H9 (cell line): ENCODE data around the gene MALT1. TPM values are rescaled to one million over a fixed set of nuclear protein-coding genes. Genes with fewer than 3 reads are reported as not detected.

ENCODE experiments used
- DNase-seq: peaks from one replicate; pipeline ENCODE4 v3.0.0-alpha.2; 2017
- H2AFZ ChIP-seq: one replicate; pipeline ENCODE4 v1.6.1; 2013; ENCODE audit warnings: mild to moderate bottlenecking, low read length, control low read depth, moderate library complexity
- H2AK5ac ChIP-seq: 2 replicates; pipeline ENCODE4 v1.6.1; 2013; ENCODE audit warnings: low read length, control low read depth, mixed read lengths; ENCODE audit not compliant: insufficient read length
- H2BK120ac ChIP-seq: one replicate; pipeline ENCODE4 v1.6.1; 2013; ENCODE audit warnings: low read depth, mild to moderate bottlenecking, low read length, control low read depth, inconsistent platforms; ENCODE audit not compliant: poor library complexity, severe bottlenecking
- H2BK12ac ChIP-seq: 2 replicates; pipeline ENCODE4 v1.6.1; 2013; ENCODE audit warnings: low read length, control low read depth, mixed read lengths, low read depth; ENCODE audit not compliant: insufficient read length
- H2BK15ac ChIP-seq: 2 replicates; pipeline ENCODE4 v1.6.1; 2013; ENCODE audit warnings: low read depth, low read length, control low read depth
- H2BK20ac ChIP-seq: one replicate; pipeline ENCODE4 v1.6.1; 2013; ENCODE audit warnings: low read depth, mild to moderate bottlenecking, low read length, control low read depth, inconsistent platforms; ENCODE audit not compliant: poor library complexity, severe bottlenecking
- H2BK5ac ChIP-seq: 2 replicates; pipeline ENCODE4 v1.6.1; 2013; ENCODE audit warnings: low read length, control low read depth, mixed read lengths; ENCODE audit not compliant: insufficient read length
- H3K14ac ChIP-seq: 2 replicates; pipeline ENCODE4 v1.6.1; 2013; ENCODE audit warnings: low read length, control low read depth; ENCODE audit not compliant: insufficient read depth
- H3K18ac ChIP-seq: 2 replicates; pipeline ENCODE4 v1.6.1; 2013; ENCODE audit warnings: low read depth, mild to moderate bottlenecking, mixed read lengths, low read length, control low read depth; ENCODE audit not compliant: insufficient read length
- H3K23ac ChIP-seq: 2 replicates; pipeline ENCODE4 v1.6.1; 2013; ENCODE audit warnings: low read length, control low read depth, mixed read lengths, low read depth; ENCODE audit not compliant: insufficient read length
- H3K23me2 ChIP-seq: 2 replicates; pipeline ENCODE4 v1.6.1; 2013; ENCODE audit warnings: low read depth, mild to moderate bottlenecking, mixed read lengths, low read length, control low read depth; ENCODE audit not compliant: insufficient read length, poor library complexity, severe bottlenecking
- H3K27ac ChIP-seq: 2 replicates; pipeline ENCODE4 v1.5.1; 2013; ENCODE audit warnings: low read length, control low read depth, mixed read lengths, low read depth; ENCODE audit not compliant: insufficient read length
- H3K27me3 ChIP-seq: 2 replicates; pipeline ENCODE4 v1.6.1; 2013; ENCODE audit warnings: low read length, control low read depth, inconsistent platforms; ENCODE audit not compliant: insufficient read depth
- H3K4ac ChIP-seq: 2 replicates; pipeline ENCODE4 v1.6.1; 2013; ENCODE audit warnings: low read depth, mild to moderate bottlenecking, control low read depth, inconsistent platforms, low read length, moderate library complexity
- H3K4me1 ChIP-seq: 2 replicates; pipeline ENCODE4 v1.6.1; 2013; ENCODE audit warnings: low read length, control low read depth, inconsistent platforms; ENCODE audit not compliant: insufficient read depth
- H3K4me2 ChIP-seq: 2 replicates; pipeline ENCODE4 v1.6.1; 2013; ENCODE audit warnings: low read length, control low read depth, mixed read lengths; ENCODE audit not compliant: insufficient read length, insufficient read depth
- H3K56ac ChIP-seq: 2 replicates; pipeline ENCODE4 v1.6.1; 2013; ENCODE audit warnings: low read depth, mild to moderate bottlenecking, mixed read lengths, low read length, control low read depth; ENCODE audit not compliant: insufficient read length
- H3K79me1 ChIP-seq: 2 replicates; pipeline ENCODE4 v1.6.1; 2013; ENCODE audit warnings: low read depth, mild to moderate bottlenecking, moderate library complexity, low read length, control low read depth, inconsistent platforms; ENCODE audit not compliant: insufficient read depth, poor library complexity, severe bottlenecking
- H3K79me2 ChIP-seq: 2 replicates; pipeline ENCODE4 v1.6.1; 2013; ENCODE audit warnings: low read length, control low read depth, inconsistent platforms; ENCODE audit not compliant: insufficient read depth
- H3K9ac ChIP-seq: 2 replicates; pipeline ENCODE4 v1.6.1; 2013; ENCODE audit warnings: low read length, control low read depth, mixed read lengths; ENCODE audit not compliant: insufficient read length; ENCODE audit errors: extremely low read depth
- H3K9me3 ChIP-seq: one replicate; pipeline ENCODE4 v1.6.1; 2013; ENCODE audit warnings: low read depth, low read length, inconsistent platforms; ENCODE audit not compliant: control insufficient read depth
- H3T11ph ChIP-seq: one replicate; pipeline ENCODE4 v1.6.1; 2013; ENCODE audit warnings: mild to moderate bottlenecking, low read length, control low read depth, inconsistent platforms
- H4K20me1 ChIP-seq: one replicate; pipeline ENCODE4 v1.6.1; 2013; ENCODE audit not compliant: control insufficient read depth, insufficient read length, insufficient read depth
- H4K5ac ChIP-seq: 2 replicates; pipeline ENCODE4 v1.6.1; 2013; ENCODE audit warnings: low read depth, mild to moderate bottlenecking, mixed read lengths, low read length, control low read depth; ENCODE audit not compliant: insufficient read length
- H4K8ac ChIP-seq: replicated peaks from 2 replicates; pipeline ENCODE4 v1.6.1; 2013; ENCODE audit warnings: low read length, control low read depth, mixed read lengths, low read depth; ENCODE audit not compliant: insufficient read length
- H4K91ac ChIP-seq: 2 replicates; pipeline ENCODE4 v1.6.1; 2013; ENCODE audit warnings: low read depth, mild to moderate bottlenecking, moderate library complexity, mixed read lengths, low read length, control low read depth; ENCODE audit not compliant: insufficient read length
- H3K27ac Mint-ChIP-seq, 3 experiments: 2 replicates in 2 of 3; 3 replicates in 1 of 3; pipeline ENCODE4 v1.8.0; 2020 to 2021; ENCODE audit warnings: mixed read lengths in 3 of 3, mild to moderate bottlenecking in 1 of 3, moderate library complexity in 1 of 3
- H3K27me3 Mint-ChIP-seq: 2 replicates; pipeline ENCODE4 v1.8.0; 2021; ENCODE audit warnings: low read depth, mild to moderate bottlenecking, moderate library complexity, mixed read lengths
- H3K36me3 Mint-ChIP-seq, 3 experiments: 2 replicates in 2 of 3; 3 replicates in 1 of 3; pipeline ENCODE4 v1.8.0; 2020 to 2021; ENCODE audit warnings: low read depth in 3 of 3, mixed read lengths in 3 of 3; ENCODE audit not compliant: insufficient read depth in 1 of 3
- H3K4me1 Mint-ChIP-seq, 2 experiments: 2 replicates each; pipeline ENCODE4 v1.8.0; 2020; ENCODE audit warnings: mixed read lengths in 2 of 2
- H3K4me3 Mint-ChIP-seq, 2 experiments: 2 replicates in 1 of 2; 3 replicates in 1 of 2; pipeline ENCODE4 v1.8.0; 2020 to 2021; ENCODE audit warnings: mild to moderate bottlenecking in 2 of 2, mixed read lengths in 2 of 2, moderate library complexity in 1 of 2
- H3K9me3 Mint-ChIP-seq, 2 experiments: 2 replicates in 1 of 2; 3 replicates in 1 of 2; pipeline ENCODE4 v1.8.0; 2020; ENCODE audit warnings: mild to moderate bottlenecking in 2 of 2, mixed read lengths in 2 of 2, moderate library complexity in 1 of 2
- CTCF ChIP-seq: fragments of 200-600 bp; sonication (generic); conservative IDR thresholded peaks from 3 replicates; pipeline ENCODE4 v1.8.0; 2021; ENCODE audit warnings: antibody characterized with exemption, mild to moderate bottlenecking
- WGBS: extraction: QIAGEN DNeasy Blood & Tissue Kit; methylation state at CpG from one replicate; pipeline ENCODE4 v1.1.7; 2013; ENCODE audit warnings: missing lambda C conversion rate, low lambda C conversion rate, mixed read lengths; ENCODE audit not compliant: insufficient read length; ENCODE audit errors: extremely low coverage; 5-methylcytosine and 5-hydroxymethylcytosine counted together
- total RNA-seq: library from RNA; stranded (reverse); gene quantifications from 2 replicates; pipeline ENCODE4 v1.2.1, GENCODE V29; 2021

The MALT1 gene
- total RNA-seq, 1 experiment from 2014 or later, result 18.1 TPM

DNA sequence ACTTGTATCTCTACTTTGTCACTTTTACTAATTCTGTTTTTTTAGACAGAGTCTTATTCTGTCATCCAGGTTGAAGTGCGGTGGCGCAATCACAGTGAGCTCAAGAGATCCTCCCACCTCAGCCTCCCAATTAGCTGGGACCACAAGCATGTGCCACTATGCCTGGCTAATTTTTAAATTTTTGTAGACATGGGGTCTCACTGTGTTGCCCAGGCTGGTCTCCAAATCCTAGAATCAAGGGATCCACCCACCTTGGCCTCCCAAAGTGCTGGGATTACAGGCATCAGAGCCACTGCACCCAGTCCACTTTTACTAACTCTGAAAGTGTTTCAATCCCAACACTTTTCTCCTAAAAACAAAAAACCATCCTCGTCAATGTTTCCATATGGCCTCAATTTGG, 94.9 kb downstream of the MALT1 start:
- H2BK12ac ChIP-seq, result no peak overlapping the region
- H4K8ac ChIP-seq, result no peak overlapping the region
- H2BK20ac ChIP-seq, result no peak overlapping the region
- no peak overlapping the region for H3K9ac ChIP-seq
- H3K4me2 ChIP-seq, result no peak overlapping the region
- TF ChIP-seq CTCF, result no peak
- H3K4ac ChIP-seq, result no peak overlapping the region
- no peaks in the 10 kb centered on the region for H4K20me1 ChIP-seq
- no peak overlapping the region for H2BK120ac ChIP-seq
- no peak overlapping the region for H3K56ac ChIP-seq
- H4K5ac ChIP-seq, result no peak overlapping the region
- H3K23ac ChIP-seq, result no peak overlapping the region
- H3K9me3 ChIP-seq, result no peaks in the 10 kb centered on the region
- Mint-ChIP-seq H3K4me1 (peaks cover 11 to 22% of the 10 kb centered on the region in 2 experiments), H3K9me3 (no peaks in the 10 kb centered on the region), H3K27me3 (peaks cover 26% of the 10 kb centered on the region), H3K4me3 (no peak overlapping the region), H3K27ac (no peak overlapping the region), H3K36me3 (no peaks in the 10 kb centered on the region)
- no peak overlapping the region for H3K27ac ChIP-seq
- H4K91ac ChIP-seq, result no peak overlapping the region
- no peaks in the 10 kb centered on the region for H3K27me3 ChIP-seq
- no peak overlapping the region for H3K18ac ChIP-seq
- no peak overlapping the region for H3T11ph ChIP-seq
- H3K4me1 ChIP-seq, result no peaks in the 10 kb centered on the region
- H3K14ac ChIP-seq, result no peak overlapping the region
- no peak overlapping the region for H2AFZ ChIP-seq
- H3K23me2 ChIP-seq, result peaks cover 7% of the 10 kb centered on the region
- H2BK15ac ChIP-seq, result no peak overlapping the region
- no peak overlapping the region for H2AK5ac ChIP-seq
- H2BK5ac ChIP-seq, result no peak overlapping the region
- no peaks in the 10 kb centered on the region for H3K79me1 ChIP-seq
- DNase-seq, result peak; percentile 2
- H3K79me2 ChIP-seq, result no peaks in the 10 kb centered on the region
- no CpG with 5 or more reads among the region's 3 CpGs for WGBS
